Activated CD8-positive, alpha-beta T cell treated with anti-CD3 and anti-CD28 coated beads for 36 hours (primary cell): ENCODE results near the gene AGFG2. TPM values are rescaled to one million over a fixed set of nuclear protein-coding genes. Genes with fewer than 3 reads are reported as not detected.
A peak's percentile ranks its signal among the peaks of the same experiment; 100 is the strongest.

ENCODE experiments used
- ATAC-seq: fragments of 200-7000 bp; cut with Tn5 transposase; one replicate; pipeline ENCODE4 v1.10.0; 2021; ENCODE audit warnings: mild to moderate bottlenecking, moderate library complexity
- CTCF ChIA-PET: fragments of 350-600 bp; sonication (Branson Sonifier 250); formaldehyde crosslinking; loops from one replicate; lab custom pipeline; 2021; ENCODE audit warnings: antibody characterized with exemption; lab: Charles Lee
- POLR2A ChIA-PET: fragments of 350-600 bp; sonication (Branson Sonifier 250); formaldehyde crosslinking; loops from one replicate; lab custom pipeline; 2021; ENCODE audit warnings: antibody characterized with exemption; lab: Charles Lee
- DNase-seq: peaks from one replicate; pipeline ENCODE4 v3.0.0-alpha.2; 2020
- H3K27ac Mint-ChIP-seq: one replicate; pipeline ENCODE4 v1.8.0; 2021; ENCODE audit warnings: mild to moderate bottlenecking, mixed read lengths
- H3K27me3 Mint-ChIP-seq: one replicate; pipeline ENCODE4 v1.8.0; 2021; ENCODE audit warnings: mixed read lengths
- H3K36me3 Mint-ChIP-seq: one replicate; pipeline ENCODE4 v1.8.0; 2021; ENCODE audit warnings: low read depth, mixed read lengths
- H3K4me1 Mint-ChIP-seq: one replicate; pipeline ENCODE4 v1.8.0; 2021; ENCODE audit warnings: low read depth, mixed read lengths
- H3K4me3 Mint-ChIP-seq: one replicate; pipeline ENCODE4 v1.8.0; 2021; ENCODE audit warnings: mild to moderate bottlenecking, moderate library complexity, mixed read lengths
- H3K9me3 Mint-ChIP-seq: one replicate; pipeline ENCODE4 v1.8.0; 2021; ENCODE audit warnings: mixed read lengths
- CTCF ChIP-seq: fragments of 200-600 bp; IDR thresholded peaks from one replicate; pipeline ENCODE4 v1.8.0; 2022; ENCODE audit warnings: antibody characterized with exemption, mild to moderate bottlenecking
- intact Hi-C: fragments of 100-400 bp; cut with micrococcal nuclease; formaldehyde crosslinking; loops from one replicate; pipeline ENCODE4 v1.10.0; 2022
- total RNA-seq, 2 experiments: library from RNA; stranded (reverse); gene quantifications; one replicate each; pipeline ENCODE4 v1.2.3, GENCODE V29; 2021

Gene AGFG2
- total RNA-seq, 2 experiments from 2014 or later: 45.6 to 45.8 TPM

- no peak for DNase-seq
- ATAC-seq: no peak
- Mint-ChIP-seq H3K36me3 (no peaks in the 10 kb centered on the region), H3K9me3 (no peaks in the 10 kb centered on the region), H3K27ac (peak overlapping the region; percentile 82), H3K4me1 (peaks cover 22% of the 10 kb centered on the region), H3K27me3 (peaks cover 3% of the 10 kb centered on the region), H3K4me3 (peak overlapping the region; percentile 78)
- CTCF ChIA-PET: interaction anchor here (1.0 to 1.6 kb wide), 5 partner anchors 9 to 102 kb away, joined by 3 to 7 read pairs (median 4); partner anchors contain the start of genes FBXO24, MOSPD3 and POP7
- POLR2A ChIA-PET: interaction anchor here (0.5 to 2.1 kb wide), 5 partner anchors 9 to 217 kb away, joined by 3 to 14 read pairs (median 3); partner anchors contain the start of genes FBXO24, LRCH4, MEPCE and MOSPD3
- TF ChIP-seq CTCF: no peak
- intact Hi-C loops: loop anchor here (10.0 kb wide), 1 partner anchor 72 kb away; the partner anchor contains the start of gene GNB2
These were observed 64.1 kb downstream of the AGFG2 start for GRCh38 chr7:100602889-100603725.

- peak overlapping the region; percentile 82 for H3K27ac Mint-ChIP-seq
- peak overlapping the region; percentile 78 for H3K4me3 Mint-ChIP-seq
- H3K36me3 Mint-ChIP-seq: no peaks in the 10 kb centered on the region
- DNase-seq (no peak), ATAC-seq (no peak)
- peaks cover 19% of the 10 kb centered on the region for H3K4me1 Mint-ChIP-seq
- intact Hi-C loops: loop anchor here (10.0 kb wide), 1 partner anchor 71 kb away; the partner anchor contains the start of gene GNB2
- H3K9me3 Mint-ChIP-seq: no peaks in the 10 kb centered on the region
- peaks cover 3% of the 10 kb centered on the region for H3K27me3 Mint-ChIP-seq
- no peak for TF ChIP-seq CTCF
- ChIA-PET CTCF (interaction anchor here (1.0 to 1.6 kb wide), 5 partner anchors 9 to 102 kb away, joined by 3 to 7 read pairs (median 4); partner anchors contain the start of genes FBXO24, MOSPD3 and POP7), POLR2A (interaction anchor here (0.8 to 1.4 kb wide), 3 partner anchors 9 to 217 kb away, joined by 3 to 4 read pairs (median 3); partner anchors contain the start of gene MOSPD3)
These were observed 64.7 kb downstream of the AGFG2 start for GRCh38 chr7:100603726-100604027.

- peak; percentile 72 for TF ChIP-seq CTCF
- intact Hi-C loops: loop anchor here (10.0 kb wide), 1 partner anchor 70 kb away; the partner anchor contains the start of gene GNB2
- Mint-ChIP-seq H3K4me1 (peaks cover 19% of the 10 kb centered on the region), H3K4me3 (peak overlapping the region; percentile 78), H3K27me3 (peaks cover 3% of the 10 kb centered on the region), H3K36me3 (no peaks in the 10 kb centered on the region), H3K27ac (peak overlapping the region; percentile 82), H3K9me3 (no peaks in the 10 kb centered on the region)
- ChIA-PET POLR2A (interaction anchor here (0.8 to 1.4 kb wide), 3 partner anchors 8 to 218 kb away, joined by 3 to 4 read pairs (median 3); partner anchors contain the start of gene MOSPD3), CTCF (interaction anchor here (0.7 to 3.8 kb wide), 10 partner anchors 8 to 134 kb away, joined by 3 to 14 read pairs (median 4); partner anchors contain the start of genes FBXO24, MOSPD3 and POP7)
- DNase-seq (peak; percentile 87), ATAC-seq (peak; percentile 81)
These were observed 65.3 kb downstream of the AGFG2 start for GRCh38 chr7:100604028-100604975.

- H3K9me3 Mint-ChIP-seq: no peaks in the 10 kb centered on the region
These were observed 66.2 kb downstream of the AGFG2 start for GRCh38 chr7:100604976-100605911.

More at GRCh38 chr7:100604976-100605911, 66.2 kb downstream of the AGFG2 start:
- Mint-ChIP-seq H3K27ac (peak overlapping the region; percentile 42), H3K4me3 (peak overlapping the region; percentile 78), H3K36me3 (no peaks in the 10 kb centered on the region), H3K4me1 (peaks cover 19% of the 10 kb centered on the region), H3K27me3 (peaks cover 3% of the 10 kb centered on the region)
- ChIA-PET CTCF (interaction anchor here (0.7 to 3.8 kb wide), 12 partner anchors 8 to 135 kb away, joined by 3 to 14 read pairs (median 4); partner anchors contain the start of genes FBXO24 and POP7), POLR2A (interaction anchor here (0.7 to 1.7 kb wide), 4 partner anchors 16 to 251 kb away, joined by 3 to 4 read pairs (median 4); no protein-coding TSS in a partner anchor)
- DNase-seq (peak; percentile 52), ATAC-seq (peak; percentile 11)
- intact Hi-C loops: loop anchor here (10.0 kb wide), 1 partner anchor 70 kb away; the partner anchor contains the start of gene GNB2
- TF ChIP-seq CTCF: no peak
